ENCODE results near the gene RRP12.
"Not testable (repeated sequence)": the region's sequence is repeated elsewhere in the genome, so short reads cannot be mapped to it uniquely, and the experiment has no call there.

RRP12 gene

DNA sequence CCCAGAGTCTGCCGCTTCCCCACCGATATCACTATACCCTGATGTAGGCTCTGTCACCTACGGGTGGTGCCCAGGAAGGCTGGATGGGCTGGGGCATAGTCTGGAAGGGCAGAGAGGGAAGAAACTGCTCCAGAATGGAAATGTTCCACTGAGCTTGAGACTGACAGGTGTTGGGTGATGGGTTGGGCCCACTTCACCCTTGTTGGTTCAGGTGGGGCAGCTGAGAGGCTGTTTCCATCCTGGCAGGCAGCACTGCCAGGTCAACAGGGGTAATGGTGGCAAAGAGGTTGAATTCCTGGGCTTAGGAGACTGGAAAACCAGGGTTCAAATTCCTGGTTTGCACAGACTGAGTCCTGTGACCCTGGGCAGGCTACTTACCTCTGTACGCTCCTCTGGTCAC is 38.1 kb downstream of the RRP12 start:
- no peak for DNase-seq

DNA sequence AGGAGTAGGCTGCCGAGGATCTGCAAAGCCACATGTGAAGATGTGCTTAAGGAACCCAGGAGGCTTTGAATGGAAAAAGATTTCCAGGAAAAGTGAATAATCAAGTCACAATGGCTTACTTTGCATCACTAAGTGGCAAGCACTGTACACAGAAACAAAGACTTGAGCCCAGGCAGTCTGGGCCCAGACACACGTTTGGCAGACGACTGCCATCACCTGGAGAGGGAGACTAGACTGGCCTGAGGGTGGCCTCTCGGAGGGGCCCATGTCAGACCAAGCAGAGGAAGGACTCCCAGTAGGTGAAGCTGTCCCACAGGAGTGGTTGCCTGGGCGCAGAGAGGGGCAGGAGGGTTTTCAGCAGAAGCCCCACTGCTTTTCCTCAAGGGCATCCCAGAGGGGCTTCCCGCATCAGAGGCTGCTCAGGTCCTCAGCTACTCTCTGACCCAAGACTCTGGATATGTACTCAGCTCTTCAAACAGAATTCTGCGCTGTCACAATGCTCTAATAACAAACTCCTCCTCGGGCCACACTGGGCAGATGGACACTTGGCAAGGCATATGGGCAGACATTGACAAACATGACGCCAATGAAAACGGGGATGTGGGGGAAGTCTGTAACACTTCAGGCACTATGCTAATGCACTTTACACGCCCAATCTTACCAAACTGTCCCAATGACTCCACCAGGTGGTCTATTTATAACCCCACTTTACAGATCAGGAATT is 38.7 kb downstream of the RRP12 start:
- DNase-seq = no peak

DNA sequence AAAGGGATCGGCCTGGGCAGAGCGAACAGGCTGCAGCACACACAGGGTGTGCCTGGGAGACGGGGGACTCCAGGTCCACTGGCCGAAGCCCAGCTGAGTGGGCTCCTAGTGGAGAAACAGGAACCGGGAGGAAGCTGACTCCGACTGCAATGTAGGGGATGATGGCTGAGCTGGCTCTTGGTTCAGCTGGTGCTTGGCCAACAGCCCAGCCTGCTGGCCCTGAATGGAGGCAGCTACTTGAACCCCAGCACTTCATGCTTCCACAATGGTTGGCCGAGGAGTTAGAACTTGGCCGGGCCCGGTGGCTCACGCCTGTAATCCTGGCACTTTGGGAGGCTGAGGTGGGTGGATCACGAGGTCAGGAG is 39.6 kb downstream of the RRP12 start:
- no peak for DNase-seq

DNA sequence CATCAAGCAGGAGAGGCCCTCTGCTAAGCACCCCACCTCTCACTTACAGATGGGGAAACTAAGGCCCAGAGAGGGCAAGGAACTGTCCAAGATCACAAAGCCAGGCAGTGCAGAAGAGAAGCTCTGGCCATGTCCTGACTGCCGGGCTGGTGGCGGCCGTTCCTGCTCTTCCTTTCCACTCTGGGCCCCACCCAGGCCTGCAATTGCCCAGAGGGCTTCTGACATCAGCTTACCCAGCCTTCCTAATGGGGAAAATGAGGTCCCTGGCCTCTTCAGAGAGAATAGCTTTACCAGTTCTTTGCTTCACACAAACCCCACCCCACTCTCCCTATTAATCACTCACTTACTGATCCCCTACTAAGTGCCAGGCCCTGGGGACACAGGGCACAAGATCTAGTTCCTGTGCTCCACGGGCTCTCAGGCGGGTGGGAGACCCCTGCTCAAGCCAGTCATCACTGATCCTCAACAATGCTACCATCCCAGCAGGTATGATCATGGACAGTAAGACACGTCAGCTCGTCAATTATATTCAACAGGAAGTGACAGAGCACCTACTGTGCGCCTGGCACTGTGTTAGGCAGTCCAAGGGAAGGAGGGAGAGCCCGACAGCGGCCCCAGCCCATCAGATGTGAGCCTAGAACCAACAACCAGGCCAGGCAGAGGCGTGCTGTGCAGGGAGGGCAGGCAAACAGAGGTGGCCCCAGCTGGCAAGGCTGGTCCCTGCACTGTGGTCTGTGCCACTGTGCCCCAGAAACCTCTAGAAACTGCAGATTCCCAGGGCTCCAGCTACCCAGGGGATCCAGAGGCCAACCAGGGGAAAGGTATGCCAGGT is 40.2 kb downstream of the RRP12 start:
- DNase-seq = no peak

- no peak for DNase-seq
Measured at GRCh38 chr10:97358781-97359180, 42.4 kb downstream of the RRP12 start.

DNA sequence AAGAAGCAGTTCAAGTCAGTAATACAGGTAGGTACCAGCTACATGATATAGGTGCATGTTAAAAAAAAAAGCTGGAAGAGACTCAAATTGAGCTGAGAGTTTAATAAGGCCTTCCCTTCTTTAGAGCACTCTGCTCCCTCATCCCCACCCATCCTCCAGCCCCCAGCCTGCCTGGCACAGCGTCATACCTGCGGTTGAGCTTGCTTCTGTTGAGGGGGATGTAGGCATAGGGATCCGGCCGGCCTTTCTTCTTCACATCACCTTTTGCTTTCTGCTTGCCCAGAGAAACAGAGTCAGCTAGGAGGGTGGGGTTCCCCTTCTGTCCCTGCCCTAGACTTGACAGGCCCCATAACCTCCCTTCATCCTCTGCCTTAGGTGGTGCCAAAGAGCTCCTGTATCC is 42.8 kb downstream of the RRP12 start:
- DNase-seq = no peak

- no peak for DNase-seq
Measured at GRCh38 chr10:97356918-97357317, 44.2 kb downstream of the RRP12 start.

DNA sequence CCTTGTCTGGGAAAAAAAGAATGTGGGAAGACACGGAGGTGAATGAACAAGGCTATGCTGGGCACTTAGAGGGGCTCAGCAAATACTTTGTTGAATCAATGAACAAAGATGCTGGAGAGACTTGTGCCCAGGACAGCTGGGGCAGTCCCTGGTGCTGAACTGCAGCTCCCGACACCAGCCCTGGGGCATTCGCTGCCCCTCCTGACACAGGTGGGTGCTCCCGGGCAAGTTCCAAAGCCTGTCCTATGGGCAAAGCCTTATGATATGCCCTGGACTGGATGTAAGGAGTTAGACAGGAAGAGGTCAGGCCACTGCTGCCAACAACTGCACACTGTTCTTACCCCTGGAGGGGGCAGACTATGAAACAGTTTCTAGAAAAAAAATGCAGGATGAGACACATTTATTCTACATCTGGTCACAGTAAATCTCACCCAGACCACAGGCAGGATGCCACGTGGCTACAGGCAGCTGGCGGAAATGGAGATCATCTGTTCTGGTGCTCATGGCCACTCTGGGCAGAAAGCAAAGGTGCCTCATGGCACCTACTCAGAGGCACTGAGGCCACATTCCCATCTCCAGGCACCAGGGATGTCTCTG is 44.7 kb downstream of the RRP12 start:
- no peak for DNase-seq

DNA sequence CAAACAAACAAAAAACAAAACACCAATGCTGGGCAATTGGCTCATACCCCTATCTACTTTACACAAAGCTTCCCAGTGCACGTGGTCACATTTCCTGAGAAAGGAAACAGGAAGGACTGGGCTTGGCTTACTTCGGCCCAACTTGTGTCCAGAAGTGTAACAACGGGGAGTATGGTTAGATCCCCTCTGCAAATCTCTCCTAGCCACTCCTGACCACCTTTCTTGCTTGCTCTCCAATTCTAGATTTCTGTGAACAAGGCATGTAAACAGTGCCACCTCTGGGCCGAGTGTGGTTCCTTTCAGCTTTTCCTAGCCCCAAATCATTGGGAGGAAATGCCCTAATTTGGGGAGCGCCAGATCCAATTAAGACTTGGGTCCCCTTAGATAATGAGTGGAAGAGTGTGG is 45.6 kb downstream of the RRP12 start:
- no peak for DNase-seq

GRCh38 chr10:97353945-97354344 is 47.2 kb downstream of the RRP12 start:
- DNase-seq = no peak

DNA sequence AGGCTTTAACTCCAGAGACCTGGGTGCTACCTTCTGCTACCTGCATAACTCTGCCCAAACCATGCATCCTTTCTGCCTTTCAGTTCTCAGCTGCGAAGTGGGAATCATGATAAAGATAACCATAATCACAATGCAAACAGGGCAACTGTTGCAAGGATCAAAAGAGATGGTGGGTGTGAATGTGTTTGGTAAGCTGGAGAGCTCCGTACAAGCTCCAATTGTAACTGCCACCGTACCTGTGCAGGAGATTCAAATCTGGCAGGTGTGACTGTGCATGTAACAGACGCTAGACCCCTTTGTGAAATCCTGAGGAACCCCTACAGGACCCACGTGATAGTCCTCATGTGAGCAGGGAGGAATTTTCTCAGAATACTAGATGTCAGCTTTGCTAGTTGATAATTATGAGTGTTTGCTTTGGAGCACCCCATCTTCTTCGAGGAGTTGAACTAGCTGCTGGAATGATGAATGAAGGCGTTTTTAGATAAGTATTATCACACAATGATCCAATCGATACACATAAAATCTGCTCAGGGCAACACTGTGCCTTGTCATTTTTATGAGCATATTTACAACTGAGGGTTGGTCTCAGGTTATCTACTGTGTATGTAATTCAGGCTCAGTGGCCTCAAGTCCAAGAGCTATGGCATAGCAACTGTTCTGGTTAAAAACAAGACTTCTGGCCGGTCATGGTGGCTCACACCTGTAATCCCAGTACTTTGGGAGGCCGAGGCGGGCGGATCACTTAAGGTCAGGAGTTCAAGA is 51.2 kb downstream of the RRP12 start:
- DNase-seq = no peak

- no peak for DNase-seq
Measured at GRCh38 chr10:97347317-97347716, 53.8 kb downstream of the RRP12 start.

GRCh38 chr10:97343664-97344063 is 57.5 kb downstream of the RRP12 start:
- not testable (repeated sequence) for DNase-seq

- DNase-seq = no peak
Measured at GRCh38 chr10:97341416-97341815, 59.7 kb downstream of the RRP12 start.

- no peak for DNase-seq
Measured at GRCh38 chr10:97338041-97338440, 63.1 kb downstream of the RRP12 start.

DNA sequence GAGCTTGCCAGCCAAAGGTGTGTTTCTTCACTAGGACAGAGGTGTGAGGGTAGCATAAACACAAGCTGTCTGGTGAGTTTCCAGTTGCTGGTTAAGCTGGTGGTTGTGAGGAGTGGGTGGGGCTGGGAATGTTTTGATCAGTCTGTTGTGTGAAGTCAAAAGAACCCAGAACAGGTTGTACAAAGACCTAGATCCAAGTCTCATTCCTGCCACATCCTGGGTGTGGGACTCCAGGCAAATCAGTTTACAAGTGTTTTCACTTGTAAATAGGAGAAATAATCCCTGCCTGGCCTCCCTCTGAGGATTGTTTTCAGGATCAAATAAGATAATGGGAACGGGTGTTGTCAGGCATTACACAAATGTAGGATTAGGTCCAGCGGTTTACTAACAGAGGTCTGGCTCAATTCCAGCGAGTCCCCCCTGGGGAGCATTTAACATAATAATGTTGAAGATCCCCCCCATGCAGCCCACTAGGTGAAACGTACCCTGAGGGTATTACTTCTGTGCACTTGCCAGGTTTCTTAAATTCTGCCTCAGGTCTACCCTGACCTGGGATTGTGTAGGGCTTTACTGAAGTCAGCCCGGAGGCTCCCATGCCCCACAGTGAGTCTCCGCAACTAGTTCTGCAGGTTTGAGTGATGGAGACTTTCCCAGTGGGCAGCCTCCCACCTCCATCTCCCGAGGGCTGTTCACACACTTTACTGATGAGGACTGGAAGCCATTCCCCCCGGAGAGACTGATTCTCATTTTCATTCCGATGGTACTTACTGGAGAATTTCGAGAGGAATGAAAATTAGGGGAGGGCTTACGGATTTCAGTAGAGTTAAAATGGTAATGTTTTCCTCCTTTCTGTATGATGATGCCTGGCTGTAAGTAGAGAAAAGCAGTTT is 64.0 kb downstream of the RRP12 start:
- no peak for DNase-seq

DNA sequence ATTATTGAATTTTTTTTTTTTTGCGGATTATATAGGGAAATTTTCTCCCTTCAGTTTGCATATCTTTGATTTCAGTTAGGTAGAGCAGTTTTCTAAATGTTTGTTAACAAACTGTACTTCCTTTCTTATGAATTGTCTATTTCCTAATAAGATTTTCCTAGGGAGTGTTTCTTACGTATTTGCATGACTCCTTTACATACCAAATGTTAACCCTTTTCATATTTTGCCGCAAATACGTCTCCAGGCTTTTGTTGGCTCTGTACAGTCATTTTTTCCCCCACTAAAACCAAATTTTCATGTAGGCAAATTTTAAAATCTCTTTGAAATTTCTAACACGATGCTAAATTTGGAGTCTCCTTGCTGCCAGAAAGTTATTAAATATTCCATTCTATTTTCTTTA is 64.7 kb downstream of the RRP12 start:
- no peak for DNase-seq

GRCh38 chr10:97336006-97336405 is 65.1 kb downstream of the RRP12 start:
- no peak for DNase-seq

DNA sequence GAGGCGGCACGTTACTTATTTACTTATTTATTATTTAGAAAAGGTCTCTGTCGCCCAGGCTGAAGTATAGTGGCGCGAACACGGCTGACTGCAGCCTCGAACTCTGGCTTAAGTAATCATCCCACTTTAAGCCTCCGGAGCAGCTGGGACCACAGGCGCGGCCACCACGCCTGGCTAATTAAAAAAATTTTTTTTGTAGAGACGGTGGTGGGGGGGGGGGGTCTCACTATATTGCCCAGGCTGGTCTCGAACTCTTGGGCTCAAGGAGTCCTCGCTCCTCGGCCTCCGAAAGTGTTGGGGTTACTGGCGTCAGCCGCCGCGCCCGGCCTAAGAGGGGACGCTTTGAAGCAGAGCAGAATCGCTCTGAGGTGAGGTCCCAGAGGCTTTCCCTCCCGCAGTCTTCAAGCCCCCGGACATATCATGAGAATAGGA is 65.9 kb downstream of the RRP12 start:
- DNase-seq = no peak

GRCh38 chr10:97334370-97335175 is 66.6 kb downstream of the RRP12 start, which contains the start of gene FRAT2:
Gene FRAT2 (minus strand): TSS chr10:97334729. CDS start chr10:97334572, 157 bp downstream.
- peak; percentile 86 to 89 (median 87) for DNase-seq

Measured in activated naive CD4-positive, alpha-beta T cell (primary cell).